Immature natural killer cell (primary cell): ENCODE measurements around the gene GSK3B. TPM values are rescaled to one million over a fixed set of nuclear protein-coding genes. Genes with fewer than 3 reads are reported as not detected.

Experiments
- DNase-seq, 3 donors: peaks; one replicate each; pipeline ENCODE4 v3.0.0; 2022; ENCODE audit warnings: mixed read lengths in 1 of 3
- H3K27ac Mint-ChIP-seq, 6 donors: one replicate each; pipeline ENCODE4 v1.8.0; 2020; ENCODE audit warnings: mixed read lengths in 6 of 6, mild to moderate bottlenecking in 5 of 6, inconsistent platforms in 4 of 6, moderate library complexity in 3 of 6
- H3K27me3 Mint-ChIP-seq, 3 donors: one replicate each; pipeline ENCODE4 v1.8.0; 2020 to 2021; ENCODE audit warnings: low read depth in 3 of 3, mild to moderate bottlenecking in 3 of 3, mixed read lengths in 3 of 3, moderate library complexity in 3 of 3, inconsistent platforms in 1 of 3
- H3K36me3 Mint-ChIP-seq, 3 donors: one replicate each; pipeline ENCODE4 v1.8.0; 2020; ENCODE audit warnings: mixed read lengths in 3 of 3, inconsistent platforms in 2 of 3, mild to moderate bottlenecking in 2 of 3
- H3K4me1 Mint-ChIP-seq, 2 donors: one replicate each; pipeline ENCODE4 v1.8.0; 2020; ENCODE audit warnings: inconsistent platforms in 2 of 2, mild to moderate bottlenecking in 2 of 2, mixed read lengths in 2 of 2, moderate library complexity in 1 of 2
- H3K4me3 Mint-ChIP-seq, 5 donors: one replicate each; pipeline ENCODE4 v1.8.0; 2020; ENCODE audit warnings: mild to moderate bottlenecking in 5 of 5, mixed read lengths in 5 of 5, inconsistent platforms in 3 of 5, moderate library complexity in 3 of 5
- H3K9me3 Mint-ChIP-seq, 6 donors: one replicate each; pipeline ENCODE4 v1.8.0; 2020; ENCODE audit warnings: mild to moderate bottlenecking in 6 of 6, mixed read lengths in 6 of 6, inconsistent platforms in 4 of 6, moderate library complexity in 3 of 6
- polyA plus RNA-seq, 3 donors: library from polyadenylated mRNA; unstranded; fragments of 300-500 nt; fragmentation: Illumina TruSeq; gene quantifications; one replicate each; pipeline ENCODE4 v1.2.3, GENCODE V29; 2021

GSK3B gene
- polyA plus RNA-seq, result 10 to 100 TPM; 11.9 to 26.6 (median 20.0) TPM

DNA sequence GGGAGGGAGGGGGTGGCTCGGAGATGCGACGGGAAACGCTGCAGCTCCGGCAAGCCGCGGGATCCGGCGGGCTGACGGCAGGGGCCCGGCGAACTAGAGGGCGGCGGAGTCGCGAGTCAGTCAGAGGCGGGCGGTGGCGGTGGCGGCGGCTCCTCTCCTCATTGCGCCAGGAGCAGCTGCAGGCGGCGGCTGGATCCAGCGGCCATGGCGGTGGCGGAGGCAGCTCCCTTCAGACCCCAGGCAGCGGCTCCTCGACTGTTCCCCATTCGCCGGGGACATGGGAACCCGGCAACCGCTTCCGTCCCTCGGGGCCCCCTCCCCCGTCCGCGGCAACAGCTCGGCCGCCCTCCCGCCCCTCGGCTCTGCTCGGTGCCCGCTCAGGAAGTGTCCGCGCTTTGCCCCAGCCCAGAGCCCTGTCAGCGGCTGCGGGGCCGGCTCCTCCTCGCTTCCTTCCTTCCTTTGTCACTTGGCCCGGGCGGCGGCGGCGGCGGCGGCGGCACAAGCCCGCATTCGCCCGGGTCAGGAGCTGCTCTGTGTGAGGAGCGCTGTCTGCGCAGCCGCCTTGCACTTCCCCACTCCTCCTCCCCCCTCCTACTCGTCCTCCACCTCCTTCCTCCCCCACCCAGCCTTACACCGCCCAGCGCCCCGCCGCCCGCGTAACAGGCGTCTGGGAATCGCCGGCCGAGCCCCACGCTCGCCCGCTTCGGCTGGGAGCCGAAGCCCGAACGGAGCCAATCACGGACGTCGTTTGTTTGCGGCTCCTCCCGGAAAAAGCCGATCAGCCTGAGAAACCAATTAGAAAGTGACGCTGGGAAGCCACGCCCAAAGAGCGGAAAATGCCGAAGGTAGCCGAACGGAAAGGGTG is at the start of gene GSK3B:
GSK3B (minus strand) TSS at position 537 of the 865 bp plus-strand sequence. CDS start 1,013 bp downstream, outside the sequence.
- Mint-ChIP-seq H3K9me3 (no peaks in the 10 kb centered on the region), H3K27ac (peak within 1 kb of the TSS in 1 of 6 donors; percentile 93), H3K4me1 (peaks cover 13 to 24% of the 10 kb centered on the region in 2 donors), H3K4me3 (no peak within 1 kb of the TSS), H3K36me3 (peaks cover 4 to 7% (median 6%) of the 10 kb centered on the region in 3 donors), H3K27me3 (peaks cover 17 to 21% (median 17%) of the 10 kb centered on the region in 3 donors)
- no peak for DNase-seq

DNA sequence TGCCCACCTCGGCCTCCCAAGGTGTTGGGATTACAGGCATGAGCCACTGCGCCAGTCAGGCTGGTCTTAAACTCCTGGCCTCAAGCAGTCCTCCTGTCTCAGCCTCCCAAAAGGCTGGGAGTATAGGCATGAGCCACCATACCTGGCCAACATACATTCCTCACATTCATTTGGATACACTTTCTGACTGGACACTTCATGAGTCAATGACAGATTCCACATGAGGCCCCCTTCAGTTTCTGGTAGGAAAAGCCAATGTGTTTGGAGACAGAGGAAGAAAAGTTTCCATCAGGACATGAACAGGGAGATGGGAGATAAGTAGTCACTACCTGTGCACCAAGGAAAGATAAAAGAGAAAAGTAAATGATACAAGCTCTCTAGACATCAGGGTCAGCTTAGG is 49.4 kb upstream of the GSK3B start:
- H3K4me3 Mint-ChIP-seq, result no peak overlapping the region
- H3K9me3 Mint-ChIP-seq, result no peaks in the 10 kb centered on the region
- DNase-seq, result no peak
- no peaks in the 10 kb centered on the region for H3K4me1 Mint-ChIP-seq
- no peak overlapping the region for H3K27ac Mint-ChIP-seq
- peaks cover 0 to 3% (median 0%) of the 10 kb centered on the region in 3 donors for H3K27me3 Mint-ChIP-seq
- H3K36me3 Mint-ChIP-seq, result no peaks in the 10 kb centered on the region

DNA sequence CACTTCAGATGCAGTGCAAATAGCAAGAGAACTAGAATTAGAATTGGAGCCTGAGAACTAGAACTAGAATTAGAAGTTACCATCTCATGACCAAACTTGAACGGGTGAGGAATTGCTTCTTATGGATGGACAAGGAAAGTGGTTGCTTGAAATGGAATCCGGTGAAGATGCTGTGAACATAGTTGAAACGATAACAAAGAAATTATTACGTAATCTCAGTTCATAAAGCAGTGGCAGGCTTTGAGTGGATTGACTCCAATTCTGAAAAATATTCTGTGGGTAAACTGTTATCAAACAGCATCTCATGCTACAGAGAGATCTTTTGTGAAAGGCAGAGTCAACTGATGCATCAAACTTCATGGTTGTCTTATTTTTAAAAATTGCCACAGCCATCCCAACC is 48.0 kb upstream of the GSK3B start:
- Mint-ChIP-seq H3K9me3 (no peaks in the 10 kb centered on the region), H3K27me3 (peaks cover 0 to 1% (median 0%) of the 10 kb centered on the region in 3 donors), H3K4me1 (no peaks in the 10 kb centered on the region), H3K4me3 (no peak overlapping the region), H3K27ac (no peak overlapping the region), H3K36me3 (no peaks in the 10 kb centered on the region)
- DNase-seq, result no peak

DNA sequence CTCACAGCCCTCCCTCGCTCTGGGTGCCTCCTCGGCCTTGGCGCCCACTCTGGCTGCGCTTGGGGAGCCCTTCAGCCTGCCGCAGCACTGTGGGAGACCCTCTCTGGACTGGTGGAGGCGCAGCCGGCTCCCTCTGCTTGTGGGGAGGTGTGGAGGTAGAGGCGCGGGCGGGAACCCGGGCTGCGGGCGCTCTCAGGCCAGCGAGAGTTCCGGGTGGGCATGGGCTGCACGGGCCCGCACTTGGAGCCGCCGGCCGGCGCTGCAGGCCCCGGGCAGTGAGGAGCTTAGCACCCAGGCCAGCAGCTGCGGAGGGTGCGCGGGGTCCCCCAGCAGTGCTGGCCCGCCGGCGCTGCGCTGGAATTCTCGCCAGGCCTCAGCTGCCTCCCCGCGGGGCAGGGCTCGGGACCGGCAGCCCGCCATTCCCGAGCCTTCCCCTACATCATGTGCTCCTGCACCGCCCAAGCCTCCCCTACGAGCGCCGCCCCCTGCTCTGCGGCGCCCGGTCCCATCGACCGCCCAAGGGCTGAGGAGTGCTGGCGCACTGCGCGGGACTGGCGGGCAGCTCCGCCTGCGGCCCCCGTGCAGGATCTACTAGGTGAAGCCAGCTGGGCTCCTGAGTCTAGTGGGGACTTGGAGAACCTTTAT is 46.0 kb upstream of the GSK3B start:
- Mint-ChIP-seq H3K27ac (no peak overlapping the region), H3K36me3 (no peaks in the 10 kb centered on the region), H3K4me3 (no peak overlapping the region), H3K27me3 (no peaks in the 10 kb centered on the region), H3K4me1 (no peaks in the 10 kb centered on the region), H3K9me3 (no peaks in the 10 kb centered on the region)
- DNase-seq, result no peak

DNA sequence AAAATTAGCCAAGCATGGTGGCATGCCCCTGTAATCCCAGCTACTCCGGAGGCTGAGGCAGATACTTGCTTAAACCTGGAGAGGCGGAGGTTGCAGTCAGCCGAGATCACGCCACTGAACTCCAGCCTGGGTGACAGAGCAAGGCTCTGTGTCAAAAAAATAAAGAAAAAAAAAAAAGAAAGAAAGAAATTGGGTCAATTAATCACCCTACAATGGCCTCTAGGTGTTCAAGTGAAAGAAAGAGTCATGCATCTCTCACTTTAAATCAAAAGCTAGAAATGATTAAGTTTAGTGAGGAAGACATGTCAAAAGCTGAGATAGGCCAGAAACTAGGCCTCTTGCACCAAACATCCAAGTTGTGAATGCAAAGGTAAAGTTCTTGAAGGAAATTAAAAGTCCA is 44.9 kb upstream of the GSK3B start:
- Mint-ChIP-seq H3K4me3 (no peak overlapping the region), H3K27me3 (no peaks in the 10 kb centered on the region), H3K4me1 (no peaks in the 10 kb centered on the region), H3K9me3 (no peaks in the 10 kb centered on the region), H3K36me3 (no peaks in the 10 kb centered on the region), H3K27ac (no peak overlapping the region)
- no peak for DNase-seq

DNA sequence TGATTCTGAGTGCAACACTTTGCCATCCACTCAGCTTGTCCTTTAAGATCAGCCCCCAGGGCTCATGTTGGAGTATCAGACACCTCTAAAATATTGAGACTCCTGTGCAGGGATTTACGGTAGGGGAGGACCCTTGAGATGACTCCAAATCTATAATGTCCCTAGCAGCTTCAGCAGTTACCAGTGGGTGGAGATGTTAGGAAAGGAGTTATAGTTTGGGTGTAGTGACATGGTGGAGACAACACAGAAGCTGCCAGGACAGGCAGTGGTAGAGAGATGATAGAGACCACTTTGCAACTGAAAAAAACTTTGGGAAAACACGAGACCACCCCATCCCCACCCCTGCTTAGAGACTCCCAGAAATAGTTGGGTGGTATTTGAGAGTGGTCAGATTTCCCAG is 43.3 kb upstream of the GSK3B start:
- Mint-ChIP-seq H3K9me3 (no peaks in the 10 kb centered on the region), H3K27me3 (no peaks in the 10 kb centered on the region), H3K4me3 (no peak overlapping the region), H3K4me1 (no peaks in the 10 kb centered on the region), H3K36me3 (no peaks in the 10 kb centered on the region), H3K27ac (no peak overlapping the region)
- no peak for DNase-seq

DNA sequence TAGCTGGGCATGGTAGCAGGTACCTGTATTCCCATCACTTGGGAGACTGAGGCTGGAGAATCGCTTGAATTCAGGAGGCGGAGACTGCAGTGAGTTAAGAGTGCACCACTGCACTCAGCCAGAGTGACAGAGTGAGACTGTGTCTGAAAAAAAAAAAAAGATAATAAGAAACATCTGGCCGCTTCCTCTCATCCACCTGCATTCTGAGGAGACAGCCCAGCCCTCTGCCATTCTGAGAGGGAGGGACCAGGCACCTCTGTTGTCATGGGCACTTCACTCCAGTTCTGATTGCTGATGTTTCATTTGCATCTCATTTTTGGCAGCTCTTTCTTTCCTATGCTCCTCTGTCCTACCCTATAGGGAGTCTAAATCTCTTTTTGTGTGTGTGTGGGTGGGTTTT is 36.4 kb upstream of the GSK3B start:
- Mint-ChIP-seq H3K4me3 (no peak overlapping the region), H3K27me3 (no peaks in the 10 kb centered on the region), H3K27ac (no peak overlapping the region), H3K36me3 (no peaks in the 10 kb centered on the region), H3K4me1 (no peaks in the 10 kb centered on the region), H3K9me3 (no peaks in the 10 kb centered on the region)
- DNase-seq, result no peak

DNA sequence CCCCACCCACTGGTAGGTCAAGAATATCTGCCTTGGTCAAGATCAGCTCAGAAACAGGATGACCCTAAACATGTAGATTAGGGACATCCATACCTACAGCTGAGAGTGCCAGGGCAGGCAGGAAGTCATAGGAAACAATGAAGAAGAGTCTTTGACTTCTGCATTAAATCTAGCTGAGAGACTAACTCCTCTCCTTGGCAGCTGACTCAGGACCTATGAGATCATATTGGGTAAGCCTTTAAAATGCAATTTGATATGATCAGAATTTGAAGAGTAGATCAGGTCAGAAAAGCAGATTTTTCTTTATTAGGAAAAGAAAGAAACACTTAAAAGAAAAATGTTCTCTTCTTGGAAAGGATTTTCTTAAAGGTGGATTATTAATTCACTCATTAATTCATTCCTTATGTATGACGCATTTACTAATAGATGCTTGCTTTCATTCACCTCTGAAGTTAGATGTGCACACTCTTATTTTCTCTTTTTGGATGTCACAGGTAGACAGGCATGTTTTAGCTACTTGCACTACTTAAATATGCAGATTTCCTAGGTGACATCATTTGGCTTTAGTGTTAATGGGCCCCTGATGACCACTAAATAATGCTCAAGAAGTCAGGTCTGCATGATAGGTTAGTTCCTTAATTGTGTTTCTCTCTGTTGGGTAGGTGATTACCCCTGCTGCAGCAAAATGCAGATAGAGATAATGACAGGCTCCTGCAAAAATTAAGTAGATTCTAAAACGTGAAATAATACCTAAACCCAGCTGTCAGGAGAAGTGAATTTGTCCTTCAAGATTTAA is 35.7 kb upstream of the GSK3B start:
- Mint-ChIP-seq H3K36me3 (no peaks in the 10 kb centered on the region), H3K9me3 (no peaks in the 10 kb centered on the region), H3K27me3 (peaks cover 0 to 1% (median 0%) of the 10 kb centered on the region in 3 donors), H3K27ac (no peak overlapping the region), H3K4me3 (no peak overlapping the region), H3K4me1 (no peaks in the 10 kb centered on the region)
- no peak for DNase-seq

DNA sequence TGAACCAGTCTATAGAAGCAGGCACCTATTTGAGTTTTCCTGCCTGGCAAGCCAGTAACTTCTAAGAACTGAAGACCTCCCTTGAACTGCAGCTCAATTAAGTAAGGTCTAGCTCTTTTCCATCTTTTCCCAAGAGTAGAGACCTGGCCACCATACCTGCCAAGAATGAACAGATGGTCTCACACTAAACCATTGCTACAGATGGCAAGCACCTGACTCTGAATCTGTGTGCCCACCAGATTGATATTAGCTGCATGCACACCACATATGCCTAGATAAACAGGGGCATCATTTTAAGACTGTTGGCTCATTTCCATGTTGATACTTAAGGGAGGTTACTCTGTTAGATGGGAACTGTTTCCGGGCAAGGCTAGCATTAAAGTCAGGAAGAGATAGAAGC is 34.8 kb upstream of the GSK3B start:
- H3K4me3 Mint-ChIP-seq, result no peak overlapping the region

DNA sequence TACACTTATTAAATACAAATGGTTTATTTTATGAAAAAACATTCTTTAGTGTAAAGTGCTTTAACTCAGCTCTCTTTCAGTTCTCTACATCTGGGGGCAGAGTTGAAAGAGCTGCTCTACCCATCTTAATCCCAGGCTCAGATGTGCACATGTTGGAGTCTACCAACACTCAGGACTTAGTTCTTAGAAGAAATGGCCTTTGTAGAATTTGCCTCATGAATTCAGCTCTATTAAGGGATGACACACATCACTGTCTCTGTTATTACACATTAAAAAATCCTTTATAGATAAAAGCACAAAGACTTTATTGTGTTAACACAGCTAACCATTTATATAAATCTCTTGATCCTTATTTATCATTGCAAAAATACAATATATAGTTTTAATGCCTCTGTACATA is 31.7 kb upstream of the GSK3B start:
- DNase-seq, result no peak
- H3K36me3 Mint-ChIP-seq, result no peaks in the 10 kb centered on the region
- H3K27me3 Mint-ChIP-seq, result peaks cover 0 to 4% (median 0%) of the 10 kb centered on the region in 3 donors
- no peak overlapping the region for H3K4me3 Mint-ChIP-seq
- no peaks in the 10 kb centered on the region for H3K4me1 Mint-ChIP-seq
- no peaks in the 10 kb centered on the region for H3K9me3 Mint-ChIP-seq
- no peak overlapping the region for H3K27ac Mint-ChIP-seq

More for the DNA sequence above, 34.8 kb upstream of the GSK3B start:
- no peak overlapping the region for H3K27ac Mint-ChIP-seq
- DNase-seq, result no peak
- H3K36me3 Mint-ChIP-seq, result no peaks in the 10 kb centered on the region
- no peaks in the 10 kb centered on the region for H3K4me1 Mint-ChIP-seq
- no peaks in the 10 kb centered on the region for H3K9me3 Mint-ChIP-seq
- H3K27me3 Mint-ChIP-seq, result peaks cover 0 to 4% (median 0%) of the 10 kb centered on the region in 3 donors

DNA sequence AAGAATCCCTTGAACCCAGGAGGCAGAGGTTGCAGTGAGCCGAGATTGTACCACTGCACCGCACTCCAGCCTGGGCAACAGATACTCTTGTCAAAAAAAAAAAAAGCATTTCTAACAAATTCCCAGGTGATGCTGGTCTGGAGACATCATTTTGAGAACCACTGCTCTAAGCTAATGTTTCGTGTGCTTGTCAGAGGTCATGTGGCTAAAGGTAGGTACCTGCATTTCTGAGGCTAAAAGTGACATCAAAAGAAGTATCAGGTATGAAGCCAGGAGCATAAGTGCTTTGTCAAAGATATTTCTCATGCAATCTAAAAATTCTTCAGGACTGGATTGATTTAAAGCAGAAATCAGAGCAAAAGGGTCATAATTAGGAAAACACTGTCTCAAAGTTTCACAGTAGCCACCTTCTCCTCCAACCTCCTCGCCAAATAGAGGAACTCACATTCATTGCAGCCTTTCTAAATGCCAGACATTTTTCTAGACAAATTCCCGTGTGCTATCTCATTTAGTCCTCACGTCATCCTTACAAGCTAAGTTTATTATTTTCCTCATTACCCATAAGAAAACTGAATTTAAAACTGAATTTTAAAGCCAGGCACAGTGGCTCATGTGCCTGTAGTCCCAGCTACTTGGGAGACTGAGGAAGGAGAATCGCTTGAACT is 25.7 kb upstream of the GSK3B start:
- Mint-ChIP-seq H3K27me3 (peaks cover 3 to 4% (median 3%) of the 10 kb centered on the region in 3 donors), H3K27ac (no peak overlapping the region)
- DNase-seq, result no peak

DNA sequence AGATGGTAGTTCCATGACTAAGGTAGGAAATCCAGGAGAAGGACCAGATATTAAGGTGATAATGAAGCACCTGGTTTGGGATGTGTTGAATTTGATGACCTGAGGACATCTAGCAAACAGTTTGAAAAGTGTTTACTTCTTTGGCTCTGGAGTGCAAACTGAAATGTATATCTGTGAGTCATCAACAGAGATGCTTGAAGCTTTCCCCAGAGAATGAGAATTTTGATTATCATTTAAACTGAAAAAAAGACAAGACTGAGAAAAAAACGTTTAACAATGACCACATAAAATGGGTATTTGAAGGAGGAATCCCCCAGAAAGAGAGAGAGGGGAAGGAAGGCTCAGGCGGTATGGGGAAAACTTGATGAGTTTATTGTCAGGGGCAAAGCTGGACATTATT is 20.7 kb upstream of the GSK3B start:
- peaks cover 0 to 5% (median 3%) of the 10 kb centered on the region in 3 donors for H3K27me3 Mint-ChIP-seq
- no peaks in the 10 kb centered on the region for H3K4me1 Mint-ChIP-seq
- peaks cover 0 to 4% (median 3%) of the 10 kb centered on the region in 3 donors for H3K36me3 Mint-ChIP-seq
- H3K9me3 Mint-ChIP-seq, result peaks cover 0 to 15% (median 8%) of the 10 kb centered on the region in 6 donors
- no peak overlapping the region for H3K27ac Mint-ChIP-seq
- H3K4me3 Mint-ChIP-seq, result no peak overlapping the region
- no peak for DNase-seq

More for the DNA sequence above, 25.7 kb upstream of the GSK3B start:
- H3K9me3 Mint-ChIP-seq, result peaks cover 0 to 15% (median 8%) of the 10 kb centered on the region in 6 donors
- no peaks in the 10 kb centered on the region for H3K4me1 Mint-ChIP-seq
- H3K4me3 Mint-ChIP-seq, result no peak overlapping the region
- H3K36me3 Mint-ChIP-seq, result peaks cover 0 to 4% (median 3%) of the 10 kb centered on the region in 3 donors

DNA sequence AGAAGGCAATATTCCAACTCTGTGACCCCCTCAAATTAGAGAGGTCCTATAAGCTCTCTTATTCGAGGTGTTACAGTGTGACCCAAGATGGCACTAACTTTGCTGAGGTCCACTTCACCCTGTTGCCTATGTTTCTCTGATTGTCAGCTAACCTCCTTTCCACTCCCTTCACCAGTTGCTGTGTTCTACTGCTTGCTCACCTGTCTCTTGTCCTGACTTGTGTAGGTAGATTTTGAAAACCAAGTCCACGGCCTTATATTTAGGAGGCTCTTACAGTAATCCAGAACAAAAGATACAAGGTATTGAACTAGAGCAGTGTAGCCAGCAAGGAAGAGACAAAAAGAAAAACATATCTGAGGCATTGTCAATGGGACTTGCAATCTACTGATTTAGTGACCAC is 20.1 kb upstream of the GSK3B start:
- peaks cover 0 to 7% (median 3%) of the 10 kb centered on the region in 3 donors for H3K27me3 Mint-ChIP-seq
- H3K27ac Mint-ChIP-seq, result no peak overlapping the region
- peaks cover 0 to 4% (median 3%) of the 10 kb centered on the region in 3 donors for H3K36me3 Mint-ChIP-seq
- no peaks in the 10 kb centered on the region for H3K4me1 Mint-ChIP-seq
- peaks cover 0 to 15% (median 8%) of the 10 kb centered on the region in 6 donors for H3K9me3 Mint-ChIP-seq
- DNase-seq, result no peak
- H3K4me3 Mint-ChIP-seq, result no peak overlapping the region
